ENCODE results near the gene PERP. TPM values are rescaled to one million over a fixed set of nuclear protein-coding genes. Genes with fewer than 3 reads are reported as not detected.

The PERP gene
- total and polyA plus RNA-seq, 2 of the 4 experiments (the other 2 are of a cell fraction) = 7.7 to 21.4 TPM

DNA sequence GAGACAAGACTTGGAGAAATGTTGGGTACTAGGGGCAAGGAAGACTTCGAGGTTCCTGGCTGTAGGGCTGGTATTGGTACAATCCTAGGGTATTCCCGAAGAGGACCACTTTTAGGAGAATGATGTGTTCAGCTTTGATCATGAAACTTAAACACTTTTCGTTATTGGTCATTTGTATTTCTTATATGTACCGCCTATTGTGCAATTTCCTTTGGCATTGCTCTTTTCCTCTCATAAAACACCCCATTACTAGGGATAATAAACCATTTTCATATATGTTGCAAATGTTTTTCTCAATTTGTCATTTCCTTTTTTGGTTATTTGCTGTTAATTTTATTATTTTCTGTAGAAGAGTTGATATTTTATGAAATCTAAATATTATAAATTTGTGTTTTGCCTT lies 35.6 kb upstream of the PERP start:
- no peak overlapping the region for H2AFZ ChIP-seq (replicated peaks; ENCODE audit: low read length, poor library complexity)
- H4K5ac ChIP-seq (ENCODE audit: low read depth, low read length) = no peak overlapping the region
- no peak overlapping the region for H4K91ac ChIP-seq (ENCODE audit: insufficient read depth, low read depth, low read length)
- no peak overlapping the region for H3K56ac ChIP-seq (ENCODE audit: extremely low read depth, insufficient read depth, low read length)
- POLR2A ChIA-PET (ENCODE audit: unreplicated experiment) = no interaction called here
- H3K4me1 ChIP-seq (ENCODE audit: control insufficient read depth, insufficient read depth, low read length) = no peaks in the 10 kb centered on the region
- no peak overlapping the region for H2BK120ac ChIP-seq (ENCODE audit: low read depth, low read length)
- no peak overlapping the region for H2BK20ac ChIP-seq (ENCODE audit: low read depth, low read length)
- 50% methylated on average over 1 of the region's 4 CpGs; no CpG with 5 or more reads in 1 of the 2 experiments for WGBS, 2 experiments (ENCODE audit: extremely low coverage in 2 of 2, insufficient read length in 1 of 2)
- DNase-seq (no peak), ATAC-seq (ENCODE audit: low read depth) (no peak)
- H3K4me2 ChIP-seq (ENCODE audit: low read depth, low read length) = no peak overlapping the region
- H2BK15ac ChIP-seq (ENCODE audit: low read depth, low read length) = no peak overlapping the region
- H3K23ac ChIP-seq (ENCODE audit: low read depth, low read length) = no peak overlapping the region
- H2BK5ac ChIP-seq (ENCODE audit: low read depth, low read length, poor library complexity, severe bottlenecking) = no peak overlapping the region
- dilution Hi-C loops (cut with HindIII; ENCODE audit: low sequenced_read_pairs, unreplicated experiment) = no loop called here
- H3K9me3 ChIP-seq (ENCODE audit: control insufficient read depth, insufficient read depth, low read length) = no peaks in the 10 kb centered on the region
- no peak for TF ChIP-seq MXI1 (IDR thresholded peaks at IDR 0.05; ENCODE audit: borderline replicate concordance, low read depth, low read length)
- peak; percentile 52; the same call in 1 of the 2 replicates for TF ChIP-seq CEBPB (IDR thresholded peaks at IDR 0.05; ENCODE audit: low read depth, low read length)
- TF ChIP-seq, protein P1, sequence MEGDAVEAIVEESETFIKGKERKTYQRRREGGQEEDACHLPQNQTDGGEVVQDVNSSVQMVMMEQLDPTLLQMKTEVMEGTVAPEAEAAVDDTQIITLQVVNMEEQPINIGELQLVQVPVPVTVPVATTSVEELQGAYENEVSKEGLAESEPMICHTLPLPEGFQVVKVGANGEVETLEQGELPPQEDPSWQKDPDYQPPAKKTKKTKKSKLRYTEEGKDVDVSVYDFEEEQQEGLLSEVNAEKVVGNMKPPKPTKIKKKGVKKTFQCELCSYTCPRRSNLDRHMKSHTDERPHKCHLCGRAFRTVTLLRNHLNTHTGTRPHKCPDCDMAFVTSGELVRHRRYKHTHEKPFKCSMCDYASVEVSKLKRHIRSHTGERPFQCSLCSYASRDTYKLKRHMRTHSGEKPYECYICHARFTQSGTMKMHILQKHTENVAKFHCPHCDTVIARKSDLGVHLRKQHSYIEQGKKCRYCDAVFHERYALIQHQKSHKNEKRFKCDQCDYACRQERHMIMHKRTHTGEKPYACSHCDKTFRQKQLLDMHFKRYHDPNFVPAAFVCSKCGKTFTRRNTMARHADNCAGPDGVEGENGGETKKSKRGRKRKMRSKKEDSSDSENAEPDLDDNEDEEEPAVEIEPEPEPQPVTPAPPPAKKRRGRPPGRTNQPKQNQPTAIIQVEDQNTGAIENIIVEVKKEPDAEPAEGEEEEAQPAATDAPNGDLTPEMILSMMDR (conservative IDR thresholded peaks at IDR 0.05; ENCODE audit: low read depth, low read length) = no peak
- TF ChIP-seq MAZ (IDR thresholded peaks at IDR 0.05; ENCODE audit: borderline replicate concordance, low read depth, low read length) = no peak
- no peak for TF ChIP-seq BHLHE40 (IDR thresholded peaks at IDR 0.05; ENCODE audit: low read depth, low read length)
- no peak for TF ChIP-seq SMC3 (IDR thresholded peaks at IDR 0.05; ENCODE audit: low read depth, low read length)
- TF ChIP-seq POLR2A (IDR thresholded peaks at IDR 0.05; ENCODE audit: low read depth, low read length) = no peak
- no TSS peak for BruUV-seq (replicated peaks)
- no peak overlapping the region for H3K14ac ChIP-seq (replicated peaks; ENCODE audit: low read depth, low read length)
- H2AK5ac ChIP-seq (ENCODE audit: low read depth, low read length) = no peak overlapping the region
- CTCF ChIA-PET = no interaction called here
- no peak overlapping the region for H4K8ac ChIP-seq (ENCODE audit: low read depth in 2 of 2, low read length in 2 of 2)
- H2AK9ac ChIP-seq (replicated peaks; ENCODE audit: low read depth, low read length, poor library complexity) = no peak overlapping the region
- no peaks in the 10 kb centered on the region for H3K79me1 ChIP-seq (ENCODE audit: low read depth in 1 of 2, low read length in 2 of 2)
- intact Hi-C loops (cut with micrococcal nuclease) = no loop called here
- no peak overlapping the region for H3K27ac ChIP-seq (ENCODE audit: insufficient read depth, low read length)
- no peaks in the 10 kb centered on the region for H3K9me1 ChIP-seq (ENCODE audit: insufficient read depth, low read length)
- H3K4me3 ChIP-seq (ENCODE audit: insufficient read depth, low read depth, low read length) = no peak overlapping the region
- H3K4ac ChIP-seq (ENCODE audit: low read depth, low read length) = no peak overlapping the region
- H3K18ac ChIP-seq (ENCODE audit: low read depth, low read length) = no peak overlapping the region
- no peaks in the 10 kb centered on the region for H4K20me1 ChIP-seq (ENCODE audit: insufficient read depth, low read length)
- no peak overlapping the region for H3K9ac ChIP-seq (ENCODE audit: low read depth, low read length)
- in situ Hi-C loops (cut with MboI; ENCODE audit: low sequenced_read_pairs) = no loop called here
- peaks cover 13% of the 10 kb centered on the region for H3K27me3 ChIP-seq (ENCODE audit: control insufficient read depth, insufficient read depth, low read length)
- H3K36me3 ChIP-seq (ENCODE audit: control insufficient read depth, insufficient read depth, low read length) = no peaks in the 10 kb centered on the region
